HUES6 (cell line): ENCODE results near the gene RCE1.

Experiments used
- H3K27ac ChIP-seq: 2 replicates; pipeline ENCODE4 v1.7.0; 2013; ENCODE audit warnings: low read depth, mild to moderate bottlenecking, low read length, inconsistent platforms
- H3K27me3 ChIP-seq: 2 replicates; pipeline ENCODE4 v1.6.1; 2013; ENCODE audit warnings: low read length; ENCODE audit not compliant: control insufficient read depth, insufficient read depth
- H3K36me3 ChIP-seq: 2 replicates; pipeline ENCODE4 v1.6.1; 2013; ENCODE audit warnings: low read length; ENCODE audit not compliant: control insufficient read depth, insufficient read depth
- H3K4me1 ChIP-seq: 2 replicates; pipeline ENCODE4 v1.6.1; 2013; ENCODE audit warnings: low read length; ENCODE audit not compliant: control insufficient read depth, insufficient read depth
- H3K4me3 ChIP-seq: 2 replicates; pipeline ENCODE4 v1.5.1; 2013; ENCODE audit warnings: low read depth, low read length
- H3K9ac ChIP-seq: one replicate; pipeline ENCODE4 v1.6.1; 2013; ENCODE audit warnings: mild to moderate bottlenecking, low read length
- H3K9me3 ChIP-seq: 2 replicates; pipeline ENCODE4 v1.6.1; 2013; ENCODE audit warnings: low read depth, low read length; ENCODE audit not compliant: control insufficient read depth, insufficient read depth

Gene RCE1

DNA sequence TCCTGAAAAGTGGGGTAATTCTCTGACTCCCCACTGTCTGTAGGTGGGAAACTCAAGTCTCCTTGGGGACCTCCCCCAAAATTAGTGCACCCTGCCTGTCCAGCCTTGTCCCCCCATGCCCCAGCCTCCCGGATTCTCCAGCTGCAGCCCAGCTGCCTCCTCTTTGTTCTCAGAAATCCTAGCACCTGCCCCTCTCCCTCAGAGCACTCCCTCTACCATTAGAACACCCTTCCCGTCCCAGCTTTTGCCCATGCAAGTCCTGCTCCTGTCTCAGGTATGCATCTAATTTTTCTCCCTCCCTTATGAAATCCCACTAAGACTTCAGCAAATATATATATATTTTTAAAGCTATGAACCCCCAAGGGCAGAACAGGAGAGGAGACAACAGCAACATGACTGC is 50.9 kb downstream of the RCE1 start:
- Histone ChIP-seq H3K27ac (no peak overlapping the region), H3K9me3 (no peaks in the 10 kb centered on the region), H3K4me1 (peaks cover 21% of the 10 kb centered on the region; the same call in 1 of the 2 replicates), H3K9ac (no peak overlapping the region), H3K4me3 (no peak overlapping the region), H3K27me3 (no peaks in the 10 kb centered on the region), H3K36me3 (no peaks in the 10 kb centered on the region)
